Parathyroid adenoma (tissue), 2 donors: ENCODE data around the gene GNA14.

Experiments
- H2AFZ ChIP-seq: fragments of 300-600 bp; sonication (generic); one replicate; pipeline ENCODE4 v1.7.0; 2017; ENCODE audit warnings: antibody characterized with exemption, mild to moderate bottlenecking
- H3K27ac ChIP-seq: fragments of 300-600 bp; sonication (generic); one replicate; pipeline ENCODE4 v1.7.0; 2017
- H3K27me3 ChIP-seq: fragments of 300-600 bp; sonication (generic); one replicate; pipeline ENCODE4 v1.7.0; 2017; ENCODE audit warnings: low read length; ENCODE audit not compliant: control insufficient read depth, insufficient read depth
- H3K36me3 ChIP-seq: fragments of 300-600 bp; sonication (generic); one replicate; pipeline ENCODE4 v1.7.0; 2017; ENCODE audit warnings: low read length; ENCODE audit not compliant: control insufficient read depth, insufficient read depth
- H3K4me1 ChIP-seq: fragments of 300-600 bp; sonication (generic); one replicate; pipeline ENCODE4 v1.7.0; 2017; ENCODE audit warnings: control low read depth
- H3K4me2 ChIP-seq: fragments of 300-600 bp; sonication (generic); one replicate; pipeline ENCODE4 v1.7.0; 2017; ENCODE audit warnings: low read length
- H3K4me3 ChIP-seq: fragments of 300-600 bp; sonication (generic); one replicate; pipeline ENCODE4 v1.7.0; 2017; ENCODE audit warnings: low read depth, low read length
- H3K79me2 ChIP-seq: fragments of 300-600 bp; sonication (generic); one replicate; pipeline ENCODE4 v1.7.0; 2017; ENCODE audit warnings: control low read depth
- H3K9ac ChIP-seq: fragments of 300-600 bp; sonication (generic); one replicate; pipeline ENCODE4 v1.7.0; 2017; ENCODE audit warnings: mild to moderate bottlenecking
- H3K9me3 ChIP-seq: fragments of 300-600 bp; sonication (generic); one replicate; pipeline ENCODE4 v1.7.0; 2017; ENCODE audit warnings: low read length; ENCODE audit not compliant: control insufficient read depth
- TF ChIP-seq, protein P1 (sequence below): fragments of 300-600 bp; sonication (generic); IDR thresholded peaks from one replicate; pipeline ENCODE4 v1.7.0; 2017; ENCODE audit warnings: antibody characterized with exemption, mild to moderate bottlenecking
- donor health status: primary hyperparathyroidism.

The GNA14 gene

GRCh38 chr9:77438653-77439052 is 209.5 kb downstream of the GNA14 start:
- Histone ChIP-seq H3K9me3 (no peaks in the 10 kb centered on the region), H3K4me3 (no peak overlapping the region), H3K4me1 (no peaks in the 10 kb centered on the region), H3K27ac (no peak overlapping the region), H3K9ac (no peak overlapping the region), H3K27me3 (no peaks in the 10 kb centered on the region), H3K4me2 (no peak overlapping the region), H2AFZ (no peak overlapping the region), H3K79me2 (no peaks in the 10 kb centered on the region), H3K36me3 (no peaks in the 10 kb centered on the region)
- TF ChIP-seq, protein P1, sequence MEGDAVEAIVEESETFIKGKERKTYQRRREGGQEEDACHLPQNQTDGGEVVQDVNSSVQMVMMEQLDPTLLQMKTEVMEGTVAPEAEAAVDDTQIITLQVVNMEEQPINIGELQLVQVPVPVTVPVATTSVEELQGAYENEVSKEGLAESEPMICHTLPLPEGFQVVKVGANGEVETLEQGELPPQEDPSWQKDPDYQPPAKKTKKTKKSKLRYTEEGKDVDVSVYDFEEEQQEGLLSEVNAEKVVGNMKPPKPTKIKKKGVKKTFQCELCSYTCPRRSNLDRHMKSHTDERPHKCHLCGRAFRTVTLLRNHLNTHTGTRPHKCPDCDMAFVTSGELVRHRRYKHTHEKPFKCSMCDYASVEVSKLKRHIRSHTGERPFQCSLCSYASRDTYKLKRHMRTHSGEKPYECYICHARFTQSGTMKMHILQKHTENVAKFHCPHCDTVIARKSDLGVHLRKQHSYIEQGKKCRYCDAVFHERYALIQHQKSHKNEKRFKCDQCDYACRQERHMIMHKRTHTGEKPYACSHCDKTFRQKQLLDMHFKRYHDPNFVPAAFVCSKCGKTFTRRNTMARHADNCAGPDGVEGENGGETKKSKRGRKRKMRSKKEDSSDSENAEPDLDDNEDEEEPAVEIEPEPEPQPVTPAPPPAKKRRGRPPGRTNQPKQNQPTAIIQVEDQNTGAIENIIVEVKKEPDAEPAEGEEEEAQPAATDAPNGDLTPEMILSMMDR, result no peak

GRCh38 chr9:77435688-77436087 is 212.4 kb downstream of the GNA14 start:
- Histone ChIP-seq H3K36me3 (no peaks in the 10 kb centered on the region), H2AFZ (no peak overlapping the region), H3K27me3 (no peaks in the 10 kb centered on the region), H3K9me3 (no peaks in the 10 kb centered on the region), H3K27ac (no peak overlapping the region), H3K4me3 (no peak overlapping the region), H3K4me1 (no peaks in the 10 kb centered on the region), H3K4me2 (no peak overlapping the region), H3K79me2 (no peaks in the 10 kb centered on the region), H3K9ac (no peak overlapping the region)
- TF ChIP-seq, protein P1, result no peak

- H3K79me2 ChIP-seq, result no peaks in the 10 kb centered on the region
- no peaks in the 10 kb centered on the region for H3K9me3 ChIP-seq
- TF ChIP-seq, protein P1, result no peak
- H2AFZ ChIP-seq, result no peak overlapping the region
- H3K4me2 ChIP-seq, result no peak overlapping the region
- H3K9ac ChIP-seq, result no peak overlapping the region
- H3K4me3 ChIP-seq, result no peak overlapping the region
- no peaks in the 10 kb centered on the region for H3K36me3 ChIP-seq
- no peak overlapping the region for H3K27ac ChIP-seq
- no peaks in the 10 kb centered on the region for H3K4me1 ChIP-seq
- H3K27me3 ChIP-seq, result no peaks in the 10 kb centered on the region
These were observed 212.8 kb downstream of the GNA14 start for GRCh38 chr9:77435277-77435676.

- Histone ChIP-seq H3K27ac (no peak overlapping the region), H3K27me3 (no peaks in the 10 kb centered on the region), H2AFZ (peak overlapping the region; percentile 1), H3K9ac (no peak overlapping the region), H3K36me3 (no peaks in the 10 kb centered on the region), H3K79me2 (no peaks in the 10 kb centered on the region), H3K4me1 (no peaks in the 10 kb centered on the region), H3K9me3 (no peaks in the 10 kb centered on the region), H3K4me3 (no peak overlapping the region), H3K4me2 (no peak overlapping the region)
- TF ChIP-seq, protein P1, result peak; percentile 73
These were observed 214.3 kb downstream of the GNA14 start for GRCh38 chr9:77433675-77434445.

- no peaks in the 10 kb centered on the region for H3K27me3 ChIP-seq
- TF ChIP-seq, protein P1, result no peak
- no peak overlapping the region for H2AFZ ChIP-seq
- no peaks in the 10 kb centered on the region for H3K36me3 ChIP-seq
- no peak overlapping the region for H3K27ac ChIP-seq
- no peak overlapping the region for H3K9ac ChIP-seq
- H3K4me3 ChIP-seq, result no peak overlapping the region
- H3K79me2 ChIP-seq, result no peaks in the 10 kb centered on the region
- no peaks in the 10 kb centered on the region for H3K9me3 ChIP-seq
- H3K4me1 ChIP-seq, result no peaks in the 10 kb centered on the region
- no peak overlapping the region for H3K4me2 ChIP-seq
These were observed 216.1 kb downstream of the GNA14 start for GRCh38 chr9:77432053-77432452.
